NCI-H510A treated with DMSO at 0.1 percent for 48 hours (cell line): Measurements from ENCODE around the gene SLC10A4.
A peak's percentile ranks its signal among the peaks of the same experiment; 100 is the strongest.
"Not testable (repeated sequence)": the region's sequence is repeated elsewhere in the genome, so short reads cannot be mapped to it uniquely, and the experiment has no call there.

Experiments used
- DNase-seq: peaks from one replicate; lab custom pipeline; 2025; lab: John Stamatoyannopoulos, UW

Gene SLC10A4, protein sequence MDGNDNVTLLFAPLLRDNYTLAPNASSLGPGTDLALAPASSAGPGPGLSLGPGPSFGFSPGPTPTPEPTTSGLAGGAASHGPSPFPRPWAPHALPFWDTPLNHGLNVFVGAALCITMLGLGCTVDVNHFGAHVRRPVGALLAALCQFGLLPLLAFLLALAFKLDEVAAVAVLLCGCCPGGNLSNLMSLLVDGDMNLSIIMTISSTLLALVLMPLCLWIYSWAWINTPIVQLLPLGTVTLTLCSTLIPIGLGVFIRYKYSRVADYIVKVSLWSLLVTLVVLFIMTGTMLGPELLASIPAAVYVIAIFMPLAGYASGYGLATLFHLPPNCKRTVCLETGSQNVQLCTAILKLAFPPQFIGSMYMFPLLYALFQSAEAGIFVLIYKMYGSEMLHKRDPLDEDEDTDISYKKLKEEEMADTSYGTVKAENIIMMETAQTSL

DNA sequence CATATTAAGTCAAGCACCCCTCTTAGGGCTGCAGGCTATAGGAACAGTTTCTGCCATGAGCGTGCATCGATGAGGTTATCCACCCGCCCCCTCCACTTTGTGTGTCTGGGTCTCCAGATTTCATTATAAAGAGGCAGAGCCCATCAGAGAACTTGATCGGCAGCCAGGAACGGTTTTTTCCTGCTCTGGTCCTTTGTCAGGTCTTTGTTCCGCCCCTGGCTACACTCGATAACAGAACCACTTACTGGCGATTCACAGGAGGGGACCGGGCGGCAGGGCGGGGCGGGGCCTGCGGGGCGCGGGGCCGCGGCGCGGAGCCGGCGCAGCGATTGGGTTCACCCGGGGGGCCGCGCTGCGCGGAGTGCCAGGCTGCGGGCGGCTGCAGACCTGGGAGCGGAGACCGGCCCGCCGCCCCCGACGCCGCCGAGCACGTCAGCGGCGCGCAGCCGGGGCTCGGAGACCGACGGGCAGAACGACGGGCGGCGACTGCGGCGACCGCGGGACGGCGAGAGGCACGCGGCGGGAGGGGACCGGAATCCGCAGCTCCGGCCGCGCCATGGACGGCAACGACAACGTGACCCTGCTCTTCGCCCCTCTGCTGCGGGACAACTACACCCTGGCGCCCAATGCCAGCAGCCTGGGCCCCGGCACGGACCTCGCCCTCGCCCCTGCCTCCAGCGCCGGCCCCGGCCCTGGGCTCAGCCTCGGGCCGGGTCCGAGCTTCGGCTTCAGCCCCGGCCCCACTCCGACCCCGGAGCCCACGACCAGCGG lies at the start of gene SLC10A4:
Gene SLC10A4 (plus strand): TSS at position 338 of the 771 bp plus-strand sequence. CDS start 219 bp downstream, at position 557.
- DNase-seq, result peak; percentile 29

DNA sequence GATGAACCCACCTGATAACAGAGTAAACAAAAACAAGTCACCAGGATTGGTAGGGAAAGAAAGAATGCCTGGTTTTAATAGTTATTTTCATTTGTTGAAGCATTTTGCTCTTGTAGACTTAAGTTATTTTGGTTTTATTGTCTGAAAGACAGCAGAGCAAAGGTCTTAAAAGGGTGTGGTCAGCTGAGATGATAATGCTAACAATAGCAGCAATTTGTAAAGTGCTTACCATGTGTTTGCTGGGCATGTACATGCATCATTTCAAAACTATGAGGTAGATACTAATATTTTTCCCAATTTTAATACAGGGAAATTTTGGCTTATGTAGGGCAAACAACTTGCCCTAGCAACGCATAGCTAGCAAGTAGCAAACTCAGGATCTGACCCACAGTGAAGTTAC lies 46.8 kb upstream of the SLC10A4 start:
- no peak for DNase-seq

DNA sequence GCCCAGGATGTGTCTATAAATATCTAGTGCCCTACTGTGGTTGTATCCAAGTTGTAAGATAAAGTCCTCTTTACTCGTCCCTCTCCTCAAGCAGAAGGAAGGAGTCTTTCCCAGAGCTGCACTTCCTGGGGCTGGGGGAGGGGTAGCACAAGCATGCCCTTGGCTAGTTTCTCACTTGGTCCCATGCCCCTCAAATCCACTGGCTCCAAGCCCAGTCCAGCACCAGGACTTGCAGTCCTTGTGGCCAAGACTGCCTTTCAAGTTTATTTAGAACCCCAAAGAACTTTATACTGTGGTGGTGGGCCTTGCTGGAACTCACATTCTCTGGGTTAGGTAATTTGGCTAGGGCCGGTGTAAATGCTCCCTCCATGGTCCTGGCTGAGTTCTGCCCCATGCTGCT lies 43.2 kb upstream of the SLC10A4 start:
- no peak for DNase-seq

DNA sequence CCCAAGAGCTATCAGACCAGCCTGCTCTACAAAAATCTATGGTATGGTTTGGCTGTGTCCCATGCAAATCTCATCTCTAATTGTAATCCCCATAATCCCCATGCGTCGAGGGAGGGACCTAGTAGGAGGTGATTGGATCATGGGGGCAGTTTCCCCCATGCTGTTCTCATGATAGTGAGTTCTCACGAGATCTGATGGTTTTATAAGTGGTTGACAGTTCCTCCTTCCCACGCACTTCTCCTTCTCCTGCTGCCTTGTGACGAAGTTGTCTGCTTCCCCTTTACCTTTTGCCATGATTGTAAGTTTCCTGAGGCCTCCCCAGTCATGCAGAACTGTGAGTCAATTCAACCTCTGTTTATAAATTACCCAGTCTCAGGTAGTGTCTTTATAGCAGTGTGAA lies 42.2 kb upstream of the SLC10A4 start:
- DNase-seq, result not testable (repeated sequence)

DNA sequence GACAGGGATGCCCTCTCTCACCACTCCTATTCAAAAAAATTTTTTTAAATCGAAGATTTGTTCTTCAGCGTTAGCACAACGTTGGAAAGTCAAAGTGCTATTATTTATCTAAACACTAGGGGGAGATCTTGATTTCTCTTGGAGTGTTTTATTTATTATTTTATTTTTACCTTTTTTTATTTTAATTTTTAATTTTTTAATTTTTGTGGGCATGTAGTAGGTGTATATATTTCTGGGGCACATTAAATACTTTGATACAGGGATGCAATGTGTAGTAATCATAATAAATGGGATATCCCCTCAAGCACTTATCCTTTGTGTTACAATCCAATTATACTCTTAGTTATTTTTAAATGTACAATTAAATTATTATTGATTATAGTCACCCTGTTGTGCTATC lies 37.4 kb upstream of the SLC10A4 start:
- peak; percentile 9 for DNase-seq

DNA sequence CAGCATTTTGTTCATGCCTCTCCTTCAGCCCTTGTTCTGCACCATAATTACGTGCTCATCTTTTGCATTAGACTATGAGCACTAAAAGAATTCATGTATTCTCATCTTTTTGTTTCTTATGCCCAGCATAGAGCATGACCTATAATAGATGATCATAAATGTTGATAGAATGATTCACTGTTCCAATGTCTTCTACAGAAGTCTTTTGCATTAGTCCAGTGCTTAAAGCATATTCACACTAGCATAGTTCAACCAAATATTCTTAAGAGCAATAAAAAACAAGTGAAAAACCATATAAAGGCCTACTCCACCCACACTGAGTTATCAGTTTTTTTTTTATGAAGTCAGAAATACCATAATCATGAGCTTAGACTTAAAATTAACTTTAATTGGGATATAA lies 36.5 kb upstream of the SLC10A4 start:
- DNase-seq, result no peak

DNA sequence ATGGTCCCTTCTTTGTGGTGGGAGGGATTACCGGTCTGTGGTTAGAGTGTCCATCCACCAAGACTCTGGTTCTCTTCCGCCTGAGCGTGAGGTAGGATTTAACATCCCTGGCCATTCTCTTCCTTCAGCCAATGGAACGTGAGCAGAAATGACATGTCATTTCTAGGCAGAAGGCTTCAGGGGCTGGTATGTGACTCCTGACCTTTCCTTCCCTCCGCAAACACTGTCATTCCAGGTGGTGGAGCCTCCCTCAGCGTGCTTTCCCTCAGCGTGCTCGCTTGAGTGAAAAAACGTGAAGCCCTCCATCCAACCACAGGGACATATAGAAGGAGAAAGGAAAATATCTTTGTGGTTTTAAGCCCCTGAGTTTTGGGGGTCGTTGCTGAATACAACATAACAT lies 34.0 kb upstream of the SLC10A4 start:
- DNase-seq, result no peak

DNA sequence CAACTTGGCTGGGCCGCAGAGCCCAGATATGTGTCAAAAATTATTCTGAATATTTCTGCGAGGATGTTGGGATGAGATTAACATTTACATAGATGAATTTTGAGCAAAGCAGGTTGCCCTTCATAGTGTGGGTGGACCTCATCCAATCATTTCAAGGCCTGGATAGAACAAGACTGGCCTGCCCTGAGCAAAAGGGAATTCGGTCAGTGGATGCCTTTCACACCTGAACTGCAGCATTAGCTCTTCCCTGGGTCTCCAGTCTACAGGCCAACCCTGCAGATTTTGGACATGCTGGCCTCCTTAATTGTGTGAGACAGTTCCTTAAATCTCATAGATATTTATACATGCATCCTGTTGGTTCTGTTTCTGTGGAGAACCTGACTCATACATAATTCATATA lies 32.4 kb upstream of the SLC10A4 start:
- no peak for DNase-seq

DNA sequence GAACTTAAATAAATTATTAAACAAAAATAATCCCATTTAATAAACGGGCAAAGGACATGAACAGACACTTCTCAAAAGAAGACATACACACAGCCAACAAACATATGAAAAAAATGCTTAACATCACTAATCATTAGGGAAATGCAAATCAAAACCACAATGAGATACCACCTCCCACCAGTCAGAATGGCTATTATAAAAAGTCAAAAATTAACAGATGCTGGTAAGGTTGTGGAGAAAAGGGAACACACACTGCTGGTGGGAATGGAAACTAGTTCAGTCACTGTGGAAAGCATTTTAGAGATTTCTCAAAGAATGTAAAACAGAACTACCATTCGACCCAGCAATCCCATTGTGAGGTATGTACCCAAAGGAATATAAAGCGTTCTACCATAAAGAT lies 31.5 kb upstream of the SLC10A4 start:
- DNase-seq, result not testable (repeated sequence)

DNA sequence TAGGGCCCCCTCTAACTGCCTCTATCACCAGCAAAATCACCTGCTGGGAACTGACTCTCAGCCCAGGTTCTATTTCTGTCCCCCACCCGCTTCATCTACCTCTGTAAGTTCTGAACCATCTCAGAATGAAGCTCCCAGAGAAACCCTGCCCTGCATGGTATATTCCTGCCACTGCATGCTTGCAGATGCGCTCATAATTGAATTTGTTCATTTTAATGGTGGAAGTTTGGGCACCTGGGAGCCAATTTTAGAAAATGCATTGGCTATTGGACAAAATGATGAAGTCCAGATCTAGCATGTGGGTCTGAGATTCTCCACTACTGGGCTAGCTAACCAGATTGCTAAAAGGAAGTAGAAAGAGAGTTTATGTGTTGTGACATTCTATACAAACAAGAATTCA lies 28.6 kb upstream of the SLC10A4 start:
- DNase-seq, result no peak

DNA sequence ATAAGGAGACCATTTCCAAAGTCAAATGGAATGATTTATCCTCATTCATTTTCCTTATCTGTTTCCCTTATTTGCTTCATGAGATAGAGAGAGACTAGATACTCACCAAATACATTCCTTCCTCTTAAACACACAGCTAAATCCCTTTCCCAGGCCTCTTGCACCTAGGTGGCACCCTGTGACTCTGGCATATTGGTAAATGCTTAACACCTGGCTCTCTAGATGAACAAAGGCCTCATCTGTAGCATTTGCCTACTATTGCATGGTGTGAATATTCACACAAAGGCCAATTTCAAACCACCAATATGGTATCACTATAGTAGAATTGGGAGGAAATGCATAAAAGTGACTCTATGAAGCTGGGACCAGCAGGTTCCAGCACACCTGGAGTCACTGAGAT lies 22.1 kb upstream of the SLC10A4 start:
- no peak for DNase-seq

DNA sequence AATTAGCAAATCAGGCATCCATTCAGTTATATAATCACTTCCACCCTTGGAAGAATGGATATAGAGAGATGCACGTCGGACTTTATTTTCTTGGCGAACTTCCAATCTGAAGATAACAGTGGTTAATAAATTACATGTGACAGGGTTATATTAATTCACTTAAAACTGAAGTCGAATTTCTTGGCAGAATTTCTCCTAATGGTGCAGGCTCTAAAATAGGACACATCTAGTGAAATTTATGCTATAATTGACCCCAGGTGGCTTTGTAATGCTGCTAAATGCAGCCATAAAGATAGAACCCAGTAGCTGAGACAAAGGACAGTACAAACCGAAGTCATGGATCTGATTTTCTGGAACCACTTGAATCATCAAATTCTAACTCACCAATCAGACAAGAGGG lies 20.8 kb upstream of the SLC10A4 start:
- no peak for DNase-seq

DNA sequence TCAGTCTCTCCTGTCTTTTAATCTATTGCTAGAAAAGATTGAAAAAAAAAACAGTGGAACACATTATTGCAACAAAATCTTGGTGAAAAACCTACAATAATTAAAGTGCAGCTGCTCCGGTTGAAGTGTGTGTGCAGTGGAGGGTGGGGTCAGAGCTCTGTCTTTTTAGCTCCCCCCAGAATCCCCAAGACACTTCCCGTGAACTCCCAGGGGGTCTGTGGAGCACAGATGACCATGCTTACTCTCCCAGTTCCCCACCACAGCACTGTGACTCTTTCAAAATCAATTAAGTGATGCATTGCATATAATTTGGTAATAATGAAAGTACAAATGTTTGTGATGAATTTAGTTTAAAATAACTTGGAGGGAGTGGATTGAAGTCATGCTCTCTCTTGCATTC lies 15.7 kb upstream of the SLC10A4 start:
- DNase-seq, result no peak

DNA sequence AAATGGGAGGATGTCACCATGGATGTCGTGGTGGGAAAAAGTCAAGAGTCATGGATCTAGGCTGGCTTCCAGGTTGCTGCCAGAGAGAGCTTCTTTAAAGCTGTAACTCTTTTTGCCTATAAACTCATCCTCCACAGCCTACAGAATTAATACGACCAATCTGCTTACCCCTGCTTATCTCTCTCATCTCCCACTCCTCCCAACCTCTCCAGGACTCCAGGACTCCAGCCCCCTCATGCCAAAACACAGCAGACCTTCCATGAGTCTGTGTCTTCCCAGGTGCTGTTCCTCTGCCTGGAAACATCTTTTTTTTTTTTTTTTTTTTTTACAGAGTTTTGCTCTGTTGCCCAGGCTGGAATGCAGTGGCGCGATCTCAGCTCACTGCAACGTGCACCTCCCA lies 15.3 kb upstream of the SLC10A4 start:
- no peak for DNase-seq

DNA sequence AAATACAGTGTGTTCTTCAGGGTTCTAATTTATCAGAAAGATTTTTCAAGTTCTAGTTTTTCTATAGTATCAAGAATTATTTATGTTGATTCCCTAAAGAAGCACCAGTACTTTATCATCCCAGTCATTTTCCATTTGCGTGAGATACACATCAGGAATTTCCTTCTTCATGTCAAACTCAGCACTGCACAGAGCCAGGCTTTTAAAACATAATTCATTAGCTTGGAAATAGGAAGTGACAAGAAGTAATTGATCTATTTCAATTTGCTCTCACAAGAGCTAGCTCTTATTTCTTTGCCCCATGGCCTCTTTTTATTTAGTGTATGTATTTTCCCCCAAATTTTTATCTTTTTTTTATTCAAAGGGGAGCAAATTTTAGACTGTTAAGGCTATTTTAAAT lies 13.0 kb upstream of the SLC10A4 start:
- DNase-seq, result no peak

DNA sequence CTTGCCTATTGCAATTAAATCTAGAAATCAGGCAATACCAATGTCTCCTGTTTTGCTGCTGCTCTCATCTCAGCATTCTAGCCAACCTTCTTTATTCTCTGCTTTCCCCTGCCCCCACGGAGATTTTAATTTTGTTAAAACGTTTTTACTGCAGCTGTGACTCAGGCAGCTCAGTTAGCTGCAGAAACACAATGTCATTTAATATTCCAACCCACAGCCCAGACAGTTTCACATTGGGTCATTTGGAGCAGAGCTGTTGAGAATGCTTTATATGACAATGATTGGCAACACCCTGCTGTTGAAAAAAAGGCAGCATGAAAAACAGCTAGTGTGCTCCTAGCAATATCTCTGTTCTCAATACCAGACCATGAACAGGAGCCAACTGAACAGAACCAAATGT lies 12.6 kb upstream of the SLC10A4 start:
- DNase-seq, result no peak

DNA sequence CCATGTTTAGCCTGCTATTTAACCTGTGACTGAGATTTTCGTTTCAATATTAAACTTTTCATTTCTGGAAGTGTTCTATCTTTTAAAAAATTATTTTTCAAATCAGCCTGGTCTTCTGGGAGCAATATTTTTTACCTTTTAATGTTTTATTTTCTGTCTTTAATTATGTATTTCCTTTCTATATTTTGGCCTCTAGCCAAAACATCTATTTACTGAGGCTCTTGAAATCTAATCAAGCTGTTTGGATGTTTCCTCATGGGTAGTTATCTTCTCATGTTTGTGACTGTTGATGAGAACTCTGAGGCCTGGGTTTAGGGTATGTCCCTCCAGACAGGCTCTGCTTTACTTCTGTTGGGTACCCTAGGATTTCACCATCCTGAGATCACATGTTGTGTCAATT lies 10.3 kb upstream of the SLC10A4 start:
- peak; percentile 30 for DNase-seq

DNA sequence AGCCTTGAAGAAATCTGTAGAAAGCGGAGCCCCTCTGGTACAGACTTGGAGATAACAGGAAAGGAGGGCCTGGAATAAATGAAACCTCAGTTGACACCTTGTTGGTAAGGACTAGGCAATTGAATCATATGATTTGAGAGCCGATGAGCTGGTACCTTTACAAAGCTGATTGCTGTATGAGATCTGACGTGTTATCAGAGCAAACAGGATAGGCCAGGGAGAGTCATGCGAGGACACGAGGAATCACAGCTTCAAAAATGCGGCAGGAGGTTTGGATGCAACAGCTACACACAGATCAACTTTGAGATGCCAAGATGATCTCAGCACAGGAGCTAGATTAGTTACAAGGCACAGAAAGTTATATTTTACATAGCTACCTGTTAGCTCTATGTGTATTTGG lies 7.4 kb upstream of the SLC10A4 start:
- DNase-seq, result no peak

DNA sequence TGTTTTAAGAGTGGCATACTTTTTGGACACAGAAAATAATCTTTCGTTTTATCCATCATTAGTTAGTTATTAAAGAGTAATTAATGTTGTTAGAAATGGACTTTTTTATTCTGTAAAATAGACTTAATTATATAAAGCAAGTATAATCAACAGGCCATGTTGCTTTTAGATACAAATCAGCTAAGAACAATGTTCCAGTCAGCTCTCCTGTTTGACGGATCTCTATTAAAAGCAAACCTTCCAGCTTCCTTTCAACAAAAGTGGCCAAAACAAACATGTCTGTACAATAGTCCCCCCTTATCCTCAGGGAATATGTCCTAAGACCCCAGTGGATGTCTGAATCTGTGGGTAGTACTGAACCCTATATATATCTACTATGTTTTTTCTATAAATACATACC lies 4.9 kb upstream of the SLC10A4 start:
- no peak for DNase-seq

DNA sequence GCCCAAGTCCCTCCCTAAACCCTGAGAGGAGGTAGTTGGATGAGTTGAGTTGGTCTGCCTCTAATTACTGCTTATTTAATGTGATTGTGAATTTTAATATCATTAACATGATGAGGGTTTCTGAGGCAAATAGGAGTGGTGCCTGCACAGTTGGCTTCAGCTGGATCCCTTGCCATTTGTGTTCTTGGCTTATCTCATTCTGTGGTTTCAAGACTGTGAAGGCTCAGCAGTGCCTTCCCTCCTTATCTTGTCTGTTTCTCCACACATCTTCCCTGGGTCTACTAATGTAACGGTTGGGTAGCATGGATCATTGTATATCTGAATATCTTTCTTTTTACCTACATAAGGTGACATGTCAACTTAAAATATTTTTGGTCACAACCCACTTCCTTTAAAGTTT lies 1.6 kb upstream of the SLC10A4 start:
- DNase-seq, result no peak

DNA sequence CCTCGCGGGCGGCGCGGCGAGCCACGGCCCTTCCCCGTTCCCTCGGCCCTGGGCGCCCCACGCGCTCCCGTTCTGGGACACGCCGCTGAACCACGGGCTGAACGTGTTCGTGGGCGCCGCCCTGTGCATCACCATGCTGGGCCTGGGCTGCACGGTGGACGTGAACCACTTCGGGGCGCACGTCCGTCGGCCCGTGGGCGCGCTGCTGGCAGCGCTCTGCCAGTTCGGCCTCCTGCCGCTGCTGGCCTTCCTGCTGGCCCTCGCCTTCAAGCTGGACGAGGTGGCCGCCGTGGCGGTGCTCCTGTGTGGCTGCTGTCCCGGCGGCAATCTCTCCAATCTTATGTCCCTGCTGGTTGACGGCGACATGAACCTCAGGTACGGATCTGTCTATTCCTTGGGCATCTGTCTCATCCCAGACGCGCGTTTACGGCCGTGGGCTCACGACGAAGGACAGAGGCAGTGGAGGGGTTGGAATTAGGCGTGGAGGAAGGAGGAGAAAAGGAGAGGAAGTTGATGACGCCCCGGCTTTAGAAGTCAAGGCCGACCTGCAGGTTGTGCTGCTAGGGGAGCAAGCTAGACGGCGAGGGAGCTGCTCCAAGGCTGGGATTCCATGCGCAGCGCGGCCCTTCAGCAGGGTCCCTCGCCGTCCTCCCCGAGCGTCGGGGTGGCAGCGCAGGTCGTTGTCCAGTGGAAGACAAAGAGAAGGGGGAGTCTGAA lies 792 bp downstream of the SLC10A4 start:
- no peak for DNase-seq

DNA sequence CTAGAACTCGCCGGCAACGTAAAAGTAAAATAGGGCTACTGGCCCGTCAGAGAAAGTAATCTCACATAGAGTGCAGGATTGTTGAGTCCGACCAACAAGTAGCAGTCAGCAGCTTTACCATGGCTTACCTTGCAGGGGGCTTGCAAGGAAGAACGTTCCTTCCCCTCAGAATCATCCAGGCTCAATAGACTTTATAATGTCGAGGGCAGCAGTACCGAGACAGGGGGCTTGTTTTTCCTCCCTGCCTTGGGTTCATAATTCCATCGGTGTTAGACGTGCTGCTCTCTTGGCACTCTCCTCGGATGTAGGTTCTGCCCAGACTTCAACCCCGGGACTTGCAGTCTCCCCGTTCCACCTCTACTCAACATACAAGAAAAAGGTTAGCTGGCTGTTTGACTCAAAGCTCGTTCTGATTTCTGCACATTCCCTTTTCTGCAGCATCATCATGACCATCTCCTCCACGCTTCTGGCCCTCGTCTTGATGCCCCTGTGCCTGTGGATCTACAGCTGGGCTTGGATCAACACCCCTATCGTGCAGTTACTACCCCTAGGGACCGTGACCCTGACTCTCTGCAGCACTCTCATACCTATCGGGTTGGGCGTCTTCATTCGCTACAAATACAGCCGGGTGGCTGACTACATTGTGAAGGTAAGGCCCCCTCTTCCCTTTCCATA lies 1.5 kb downstream of the SLC10A4 start:
- no peak for DNase-seq
